Hepatocyte (in vitro differentiated cells): Measurements from ENCODE around the gene GPR139. TPM values are rescaled to one million over a fixed set of nuclear protein-coding genes. Genes with fewer than 3 reads are reported as not detected.

Experiments
- DNase-seq: peaks from one replicate; pipeline ENCODE4 v3.0.0-alpha.2; 2016; ENCODE audit warnings: low spot score
- H2AFZ ChIP-seq: fragments of 200-600 bp; sonication (generic); 2 replicates; pipeline ENCODE4 v1.6.0; 2016; ENCODE audit warnings: antibody characterized with exemption, mild to moderate bottlenecking
- H3K27ac ChIP-seq: fragments of 200-600 bp; sonication (generic); 2 replicates; pipeline ENCODE4 v1.5.1; 2016; ENCODE audit warnings: mild to moderate bottlenecking
- H3K27me3 ChIP-seq: fragments of 200-600 bp; sonication (generic); 2 replicates; pipeline ENCODE4 v1.6.1; 2016
- H3K36me3 ChIP-seq: fragments of 200-600 bp; sonication (generic); replicated peaks from 2 replicates; pipeline ENCODE4 v1.5.1; 2016; ENCODE audit warnings: low read depth; ENCODE audit not compliant: insufficient read depth
- H3K4me1 ChIP-seq: fragments of 200-600 bp; sonication (generic); 2 replicates; pipeline ENCODE4 v1.5.1; 2016; ENCODE audit warnings: mild to moderate bottlenecking, moderate library complexity; ENCODE audit not compliant: insufficient read depth
- H3K4me2 ChIP-seq: fragments of 200-600 bp; sonication (generic); 2 replicates; pipeline ENCODE4 v1.6.0; 2016
- H3K4me3 ChIP-seq: fragments of 200-600 bp; sonication (generic); 2 replicates; pipeline ENCODE4 v1.5.1; 2016; ENCODE audit warnings: mild to moderate bottlenecking
- H3K79me2 ChIP-seq: fragments of 200-600 bp; sonication (generic); 2 replicates; pipeline ENCODE4 v1.6.0; 2017; ENCODE audit warnings: mild to moderate bottlenecking
- H3K9me2 ChIP-seq: fragments of 200-600 bp; sonication (generic); replicated peaks from 2 replicates; pipeline ENCODE4 v1.6.0; 2017; ENCODE audit warnings: mild to moderate bottlenecking; ENCODE audit not compliant: insufficient read depth
- H3K9me3 ChIP-seq: fragments of 200-600 bp; sonication (generic); 2 replicates; pipeline ENCODE4 v1.5.1; 2016; ENCODE audit warnings: low read depth, mild to moderate bottlenecking
- H4K20me1 ChIP-seq: fragments of 200-600 bp; sonication (generic); 2 replicates; pipeline ENCODE4 v1.6.0; 2016; ENCODE audit warnings: mild to moderate bottlenecking; ENCODE audit not compliant: insufficient read depth, poor library complexity, severe bottlenecking
- CTCF ChIP-seq: fragments of 200-600 bp; sonication (generic); IDR thresholded peaks from 2 replicates; pipeline ENCODE4 v1.5.1; 2016; ENCODE audit warnings: antibody characterized with exemption, mild to moderate bottlenecking; ENCODE audit not compliant: poor library complexity
- EZH2 ChIP-seq: fragments of 200-600 bp; sonication (generic); IDR thresholded peaks from 2 replicates; pipeline ENCODE4 v1.6.1; 2016; ENCODE audit warnings: antibody characterized with exemption, mild to moderate bottlenecking, borderline replicate concordance
- EZH2phosphoT487 ChIP-seq: fragments of 200-600 bp; sonication (generic); IDR thresholded peaks from one replicate; pipeline ENCODE4 v1.6.1; 2018; ENCODE audit warnings: antibody characterized with exemption, mild to moderate bottlenecking, low read depth, moderate library complexity; ENCODE audit not compliant: unreplicated experiment, severe bottlenecking
- WGBS: methylation state at CpG from one replicate; pipeline ENCODE4 v1.1.6; 2016; ENCODE audit warnings: low lambda C conversion rate; ENCODE audit errors: missing lambda C conversion rate; 5-methylcytosine and 5-hydroxymethylcytosine counted together
- polyA plus RNA-seq: library from polyadenylated mRNA; unstranded; fragments of >200 nt; fragmentation: Nextera tagmentation; extraction: Ambion mirVana; gene quantifications from 2 replicates; pipeline ENCODE4 v1.2.1, GENCODE V29; 2016
- total RNA-seq: library from RNA; depleted of rRNA; stranded (reverse); fragments of >200 nt; gene quantifications from 2 replicates; pipeline ENCODE4 v1.2.3, GENCODE V29; 2014

GPR139 gene
- total and polyA plus RNA-seq, 2 experiments from 2014 or later = not detected

- H4K20me1 ChIP-seq = no peaks in the 10 kb centered on the region
- no peak for DNase-seq
- TF ChIP-seq EZH2phosphoT487 (no peak), EZH2 (no peak), CTCF (no peak)
- WGBS = 95% methylated on average over 3 of the region's 3 CpGs
- no peaks in the 10 kb centered on the region for H3K9me2 ChIP-seq
- no peak overlapping the region for H3K4me3 ChIP-seq
- H3K36me3 ChIP-seq = no peaks in the 10 kb centered on the region
- no peaks in the 10 kb centered on the region for H3K79me2 ChIP-seq
- H3K4me1 ChIP-seq = no peaks in the 10 kb centered on the region
- H3K9me3 ChIP-seq = no peaks in the 10 kb centered on the region
- no peak overlapping the region for H3K4me2 ChIP-seq
- no peak overlapping the region for H3K27ac ChIP-seq
- H2AFZ ChIP-seq = no peak overlapping the region
- H3K27me3 ChIP-seq = peaks cover 2% of the 10 kb centered on the region
These were observed 12.6 kb downstream of the GPR139 start for GRCh38 chr16:20061132-20061531.

- no peak for DNase-seq
- H3K9me2 ChIP-seq = no peaks in the 10 kb centered on the region
- H3K79me2 ChIP-seq = no peaks in the 10 kb centered on the region
- H3K27me3 ChIP-seq = peaks cover 18% of the 10 kb centered on the region
- H2AFZ ChIP-seq = no peak overlapping the region
- no peaks in the 10 kb centered on the region for H4K20me1 ChIP-seq
- no peak overlapping the region for H3K4me3 ChIP-seq
- WGBS = 85% methylated on average over 3 of the region's 3 CpGs
- no peak for TF ChIP-seq EZH2
- no peak for TF ChIP-seq EZH2phosphoT487
- no peak for TF ChIP-seq CTCF
- H3K4me1 ChIP-seq = no peaks in the 10 kb centered on the region
- no peaks in the 10 kb centered on the region for H3K9me3 ChIP-seq
- H3K27ac ChIP-seq = no peak overlapping the region
- no peak overlapping the region for H3K4me2 ChIP-seq
- no peaks in the 10 kb centered on the region for H3K36me3 ChIP-seq
These were observed 17.3 kb downstream of the GPR139 start for GRCh38 chr16:20056436-20056835.

DNA sequence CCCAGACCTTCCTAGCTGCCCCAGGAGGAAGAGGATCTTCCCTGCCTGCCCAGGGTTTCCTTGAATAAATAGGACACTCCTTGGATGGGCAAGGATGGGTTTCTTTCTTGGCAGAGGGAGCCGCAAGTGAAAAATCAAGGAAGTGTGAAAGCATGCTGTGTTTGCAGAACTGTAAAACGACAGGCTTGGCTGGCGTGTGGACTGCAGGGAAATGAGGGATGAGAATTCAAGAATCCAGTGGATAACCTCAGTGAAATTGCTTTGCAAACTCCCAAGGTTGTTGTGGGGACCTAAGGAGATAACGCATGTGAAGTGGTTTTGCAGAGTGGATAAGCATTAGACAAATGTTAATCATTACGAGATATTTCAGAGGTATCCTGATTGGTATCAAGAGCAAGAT, 20.4 kb downstream of the GPR139 start:
- Histone ChIP-seq H4K20me1 (no peaks in the 10 kb centered on the region), H3K9me2 (no peaks in the 10 kb centered on the region), H3K36me3 (no peaks in the 10 kb centered on the region), H2AFZ (no peak overlapping the region), H3K4me2 (no peak overlapping the region), H3K9me3 (no peaks in the 10 kb centered on the region), H3K4me3 (no peak overlapping the region), H3K27ac (no peak overlapping the region), H3K79me2 (no peaks in the 10 kb centered on the region), H3K4me1 (no peaks in the 10 kb centered on the region), H3K27me3 (peaks cover 18% of the 10 kb centered on the region)
- no peak for DNase-seq
- WGBS = 50% methylated on average over 5 of the region's 5 CpGs
- no peak for TF ChIP-seq CTCF
- TF ChIP-seq EZH2phosphoT487 = no peak
- TF ChIP-seq EZH2 = no peak

DNA sequence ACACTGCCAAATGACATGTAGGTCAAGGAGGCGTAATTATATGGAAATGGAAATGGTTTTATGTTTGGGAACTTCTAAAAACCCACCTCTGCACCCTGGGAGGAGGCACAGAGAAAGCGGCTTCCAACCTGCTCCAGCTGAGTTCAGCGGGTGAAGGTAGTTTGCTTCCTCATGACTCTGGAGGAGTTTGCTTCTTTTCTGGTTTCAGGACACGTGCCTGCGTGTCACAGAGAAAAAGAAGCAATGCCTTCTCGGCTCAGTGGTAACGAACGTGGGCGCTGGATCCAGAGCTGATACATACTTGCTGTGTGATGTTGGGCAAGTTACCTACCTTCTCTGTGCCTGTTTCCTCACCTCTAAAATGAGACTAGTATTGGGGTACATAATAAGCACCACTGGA, 22.1 kb downstream of the GPR139 start:
- H3K4me2 ChIP-seq = no peak overlapping the region
- no peaks in the 10 kb centered on the region for H3K9me3 ChIP-seq
- H4K20me1 ChIP-seq = no peaks in the 10 kb centered on the region
- TF ChIP-seq EZH2 (no peak), CTCF (no peak), EZH2phosphoT487 (no peak)
- no peaks in the 10 kb centered on the region for H3K9me2 ChIP-seq
- H3K4me3 ChIP-seq = no peak overlapping the region
- H2AFZ ChIP-seq = no peak overlapping the region
- 89% methylated on average over 9 of the region's 9 CpGs for WGBS
- no peaks in the 10 kb centered on the region for H3K4me1 ChIP-seq
- H3K36me3 ChIP-seq = no peaks in the 10 kb centered on the region
- peaks cover 19% of the 10 kb centered on the region for H3K27me3 ChIP-seq
- no peak overlapping the region for H3K27ac ChIP-seq
- no peaks in the 10 kb centered on the region for H3K79me2 ChIP-seq
- DNase-seq = no peak
